GM21360 (cell line): ENCODE data around the gene TJP3.

Source experiments
- ATAC-seq: cut with Tn5 transposase; IDR thresholded peaks from one replicate; pipeline ENCODE4 v1.9.1; 2021; ENCODE audit warnings: mild to moderate bottlenecking, moderate library complexity; ENCODE audit not compliant: unreplicated experiment

The TJP3 gene

DNA sequence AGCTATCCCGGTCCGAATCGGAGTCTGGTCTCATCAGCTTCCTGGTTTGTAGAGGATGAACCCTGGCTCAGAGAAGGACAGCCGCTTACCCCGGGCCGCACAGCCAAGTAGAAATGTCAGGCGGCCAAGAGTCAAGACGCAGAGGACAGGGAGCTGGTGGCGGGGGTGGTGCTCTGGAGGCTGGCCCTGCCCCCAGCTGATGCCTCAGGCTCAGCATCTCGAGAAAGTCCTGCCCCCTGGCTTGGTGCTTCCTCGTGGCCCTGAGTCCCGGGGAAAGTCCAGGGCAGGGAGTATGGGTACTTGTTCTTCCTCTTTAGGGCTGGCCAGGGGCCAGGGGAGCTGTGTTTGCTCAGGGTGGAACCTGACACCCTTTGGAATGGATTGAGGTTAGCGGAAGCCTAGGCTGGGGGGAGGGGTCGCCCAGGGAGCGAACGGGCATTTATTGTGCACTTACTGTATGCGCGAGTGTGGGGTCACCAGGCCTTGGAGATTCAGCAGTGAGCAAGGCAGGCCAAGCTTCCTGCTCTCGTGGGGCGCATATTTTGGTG, 2.2 kb downstream of the TJP3 start:
- no peak for ATAC-seq

DNA sequence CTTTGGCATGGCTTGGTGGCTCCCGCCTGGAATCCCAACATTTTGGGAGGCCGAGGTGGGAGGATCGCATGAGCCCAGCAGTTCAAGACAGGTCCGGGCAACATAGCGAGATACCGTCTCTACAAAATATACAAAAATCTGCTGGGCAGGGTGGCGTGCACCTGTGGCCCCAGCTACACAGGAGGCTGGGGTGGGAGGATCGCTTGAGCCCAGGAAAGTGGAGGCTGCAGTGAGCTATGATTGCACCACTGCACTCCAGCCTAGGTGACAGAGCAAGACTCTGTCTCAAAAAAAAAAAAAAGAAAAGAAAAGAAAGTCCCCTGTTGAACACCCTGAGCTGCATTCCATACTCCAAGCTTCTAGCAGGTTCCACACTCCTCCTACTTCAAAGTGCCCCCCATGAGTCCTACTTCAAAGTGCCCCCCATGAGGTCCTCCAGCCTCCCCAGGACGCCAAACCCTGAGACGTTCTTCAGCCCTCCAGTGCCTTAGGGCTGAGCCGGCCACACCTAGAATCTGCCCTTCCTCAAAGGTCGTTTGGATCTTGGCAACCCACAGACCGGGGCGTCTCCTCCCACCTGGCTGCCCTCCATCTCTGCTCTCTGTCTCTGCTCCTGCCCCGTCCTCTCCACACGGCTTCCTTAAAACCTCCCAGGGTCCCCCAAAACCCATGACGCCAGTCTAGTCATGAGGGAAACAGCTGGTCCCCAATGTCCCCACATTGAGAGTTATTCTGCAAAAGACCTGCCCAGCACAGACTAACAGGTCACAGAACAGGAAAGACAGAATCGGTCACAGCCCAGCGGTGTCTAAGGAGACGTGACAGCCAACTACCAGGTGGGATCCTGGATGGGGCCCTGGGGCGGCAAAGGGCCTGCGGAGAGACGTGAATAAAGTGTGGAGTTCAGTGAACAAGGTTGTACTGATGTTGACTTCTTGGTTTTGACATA, 4.8 kb downstream of the TJP3 start:
- no peak for ATAC-seq

DNA sequence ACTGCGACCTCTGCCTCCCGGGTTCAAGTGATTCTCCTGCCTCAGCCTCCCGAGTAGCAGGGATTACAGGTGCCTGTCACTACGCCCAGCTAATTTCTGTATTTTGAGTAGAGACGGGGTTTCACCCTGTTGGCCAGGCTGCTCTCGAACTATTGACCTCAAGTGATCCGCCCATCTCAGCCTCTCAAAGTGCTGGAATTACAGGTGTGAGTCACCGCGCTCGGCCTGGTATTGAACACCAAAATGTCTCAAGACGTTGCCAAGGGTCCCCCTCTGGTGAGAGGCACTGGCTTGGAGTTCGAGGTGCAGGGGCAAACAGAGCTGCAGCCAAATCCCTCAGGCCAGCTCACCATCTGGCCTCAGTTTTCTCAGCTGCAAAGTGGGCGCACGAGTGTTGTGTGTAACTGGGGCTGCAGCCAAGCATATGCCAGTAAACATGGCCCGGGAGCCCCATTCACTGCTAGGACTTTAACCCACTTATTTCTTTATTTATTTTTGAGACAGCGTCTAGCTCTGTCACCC, 8.0 kb downstream of the TJP3 start:
- ATAC-seq: no peak

DNA sequence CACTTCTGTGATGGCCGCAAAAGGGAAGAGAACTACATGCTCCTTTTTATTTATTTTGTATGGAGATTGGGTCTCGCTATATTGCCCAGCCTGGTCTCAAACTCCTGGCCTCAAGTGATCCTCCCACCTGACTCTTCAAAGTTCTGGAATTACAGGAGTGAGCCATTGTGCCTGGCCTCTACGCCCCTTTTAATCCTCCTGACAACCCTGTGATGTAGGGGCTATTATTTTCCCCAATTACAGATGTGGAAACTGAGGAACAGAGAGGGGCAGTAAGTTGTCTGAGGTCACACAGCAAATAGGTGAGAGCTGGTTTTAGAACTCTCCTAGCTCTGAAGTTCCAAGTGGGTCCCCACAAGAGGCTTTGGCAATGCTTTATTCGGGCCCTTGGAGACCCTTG, 11.7 kb downstream of the TJP3 start:
- no peak for ATAC-seq

DNA sequence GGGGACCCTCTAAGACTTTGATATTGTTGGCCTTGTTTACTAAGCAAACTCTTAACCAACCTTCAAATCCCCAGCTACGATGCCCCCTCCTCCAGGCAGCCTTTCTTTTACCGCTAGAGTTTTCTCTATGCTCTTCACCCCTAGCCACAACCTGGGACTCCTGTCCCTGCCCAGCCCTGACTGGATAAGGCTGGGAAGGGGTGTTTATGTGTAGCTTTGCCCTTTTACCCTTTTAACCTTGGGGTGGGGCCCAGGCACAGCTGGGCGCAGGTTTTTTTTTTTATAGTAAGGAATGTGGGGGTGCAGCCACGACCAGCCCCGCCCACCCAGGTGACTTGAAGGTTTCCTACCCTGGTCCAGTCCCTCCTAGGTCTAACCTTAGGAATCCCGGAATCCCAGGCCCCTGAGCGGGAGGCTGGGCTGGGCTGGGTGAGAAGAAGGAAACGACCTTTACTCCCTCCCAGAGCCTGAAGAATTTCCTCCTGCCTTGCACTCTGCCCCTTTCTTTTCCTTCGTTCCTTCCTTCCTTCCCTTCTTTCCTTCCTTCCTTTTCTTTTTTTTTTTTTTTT, 12.2 kb downstream of the TJP3 start:
- no peak for ATAC-seq

DNA sequence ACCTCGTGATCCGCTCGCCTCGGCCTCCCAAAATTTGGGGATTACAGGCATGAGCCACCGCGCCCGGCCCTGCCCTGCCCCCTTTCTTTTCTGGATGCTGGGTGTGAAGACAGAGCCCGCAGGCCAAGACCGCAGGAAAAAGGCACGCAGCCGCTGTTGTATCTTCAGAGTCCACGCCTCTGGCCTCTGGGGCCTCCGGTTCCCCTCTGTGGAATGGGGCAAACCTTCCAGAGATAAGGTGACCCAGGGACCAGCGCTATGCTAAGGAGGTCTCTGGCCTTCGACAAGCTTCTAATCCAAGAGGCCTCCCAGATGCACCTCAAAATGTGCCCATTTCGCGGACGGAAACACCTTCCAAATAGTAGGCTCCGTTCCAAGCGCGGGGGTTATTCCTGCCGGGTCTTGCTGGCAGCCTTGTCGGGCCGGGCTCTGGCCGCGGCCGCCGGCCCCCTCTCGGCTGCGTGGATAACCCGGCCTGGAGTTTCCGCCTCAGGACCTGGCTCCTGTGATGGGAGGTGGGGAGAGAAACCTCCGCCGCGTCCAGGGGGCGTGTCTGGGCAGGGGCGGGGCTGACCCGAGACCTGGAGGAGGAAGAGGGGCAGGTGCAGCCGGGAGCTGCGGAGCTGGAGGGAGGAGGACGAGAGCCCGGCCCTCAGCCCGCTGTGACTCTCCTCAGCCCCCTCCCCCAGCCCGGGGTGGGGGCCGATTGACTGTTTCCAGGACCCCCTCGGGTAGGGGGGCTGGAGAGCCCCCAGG, 13.1 kb downstream of the TJP3 start:
- ATAC-seq: no peak

DNA sequence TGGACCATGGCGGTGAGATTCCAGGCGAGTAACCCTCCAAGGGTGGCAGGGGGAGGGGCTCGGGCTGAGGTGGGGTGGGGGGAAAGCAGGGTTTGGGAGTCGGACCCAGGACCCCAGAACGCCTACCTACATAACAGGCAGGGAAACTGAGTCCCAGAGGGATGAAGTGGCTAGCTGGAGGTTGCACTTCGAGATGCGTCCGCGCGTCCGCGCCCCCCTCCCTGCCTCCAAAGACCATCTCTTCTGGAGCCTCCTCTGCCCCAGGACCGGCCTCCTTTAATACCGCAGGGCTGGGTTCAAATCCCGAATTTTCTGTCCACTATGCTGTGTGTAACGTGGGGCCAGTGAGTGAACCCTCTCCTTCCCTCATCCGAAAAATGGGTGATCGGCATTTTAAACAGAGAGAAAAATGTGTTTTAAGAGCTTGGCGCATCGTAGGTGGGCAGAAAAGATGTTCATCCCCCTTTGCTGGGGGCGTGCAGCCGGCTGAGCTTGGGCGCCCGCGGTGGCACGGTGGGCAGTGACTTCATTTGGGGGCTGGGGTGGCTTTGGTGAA, 13.8 kb downstream of the TJP3 start:
- no peak for ATAC-seq

DNA sequence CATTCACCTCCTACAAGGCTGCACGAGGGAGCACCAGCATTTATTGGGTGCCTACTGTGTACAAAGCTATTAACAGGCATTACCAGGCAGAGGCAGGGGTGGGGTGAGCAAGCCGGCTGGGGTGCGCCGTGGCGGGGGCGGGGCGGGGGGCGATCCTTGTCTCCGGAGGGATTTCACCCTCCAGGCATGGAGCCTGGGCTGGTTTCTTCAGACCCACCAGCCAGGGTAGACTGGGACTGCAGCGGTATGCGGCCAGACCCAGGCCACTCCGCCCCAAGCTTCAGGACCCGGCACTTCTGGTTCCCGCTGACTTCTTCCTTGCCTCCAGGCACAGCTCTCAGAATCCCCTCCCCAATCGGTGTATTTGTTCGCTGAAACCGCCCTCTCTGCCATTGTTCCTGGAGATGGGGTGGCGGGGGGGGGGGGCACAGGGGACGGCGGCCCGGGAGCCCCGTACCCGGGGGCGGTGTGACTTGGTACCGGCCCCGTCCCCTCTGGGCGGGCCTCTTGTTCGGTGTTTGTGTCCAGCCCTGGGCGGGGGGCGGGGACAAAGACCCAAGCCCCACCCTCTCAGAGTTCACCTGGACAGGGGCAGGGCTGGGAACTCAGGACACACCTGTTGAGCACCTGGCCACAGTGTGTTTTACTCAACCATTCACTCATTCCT, 14.4 kb downstream of the TJP3 start:
- no peak for ATAC-seq

DNA sequence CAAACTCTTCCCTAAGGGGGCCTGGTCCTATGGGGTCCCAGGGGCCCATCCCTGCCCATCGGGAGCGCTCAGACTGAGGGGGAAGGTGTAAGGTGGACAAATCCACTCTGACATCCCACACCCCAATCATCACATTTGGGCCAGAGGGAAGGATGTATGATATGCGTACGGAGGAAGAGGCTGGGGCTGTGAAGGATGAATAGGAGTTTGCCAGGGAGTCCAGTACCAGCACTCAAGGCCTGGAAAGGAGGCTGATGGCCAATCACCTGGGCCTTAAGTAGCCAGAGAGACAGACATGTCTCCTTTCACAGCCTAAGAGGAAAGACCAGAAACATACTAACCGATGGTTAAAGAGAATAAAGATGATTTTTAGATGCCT, 14.9 kb downstream of the TJP3 start:
- no peak for ATAC-seq

DNA sequence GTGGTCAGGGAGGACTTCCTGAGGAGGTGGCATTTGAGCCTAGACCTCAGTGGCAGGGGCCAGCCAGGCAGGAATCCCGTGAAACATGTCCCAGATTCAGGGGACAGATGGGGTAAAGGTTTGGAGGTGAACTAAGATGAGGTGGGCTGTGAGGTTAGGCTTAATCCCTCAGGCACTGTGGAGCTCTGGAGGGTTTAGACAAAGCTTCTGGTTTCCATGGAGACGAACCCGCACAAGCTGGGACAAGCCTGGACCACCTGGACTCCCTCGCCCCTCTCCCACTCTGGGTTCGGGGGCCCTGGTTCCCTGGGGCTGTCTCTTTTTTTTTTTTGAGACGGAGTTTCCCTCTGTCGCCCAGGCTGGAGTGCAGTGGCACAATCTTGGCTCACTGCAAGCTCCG, 15.7 kb downstream of the TJP3 start:
- ATAC-seq: no peak

DNA sequence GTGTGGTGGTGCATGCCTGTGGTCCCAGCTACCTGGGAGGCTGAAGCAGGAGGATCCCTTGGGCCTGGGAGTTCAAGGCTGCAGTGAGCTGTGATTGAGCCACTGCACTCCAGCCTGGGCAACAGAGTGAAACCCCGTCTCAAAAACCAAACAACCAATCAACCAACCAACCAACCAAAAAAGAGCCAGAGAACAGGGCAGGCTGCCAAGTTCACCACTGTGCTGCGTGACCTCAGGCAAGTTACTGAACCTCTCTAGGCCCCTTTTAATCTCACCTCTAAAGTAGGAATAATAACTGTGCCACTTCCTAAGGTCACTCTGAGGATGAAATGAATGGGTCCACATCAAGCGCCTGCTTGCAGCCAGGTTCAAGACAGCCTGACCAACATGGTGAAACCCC, 16.9 kb downstream of the TJP3 start:
- ATAC-seq: no peak

DNA sequence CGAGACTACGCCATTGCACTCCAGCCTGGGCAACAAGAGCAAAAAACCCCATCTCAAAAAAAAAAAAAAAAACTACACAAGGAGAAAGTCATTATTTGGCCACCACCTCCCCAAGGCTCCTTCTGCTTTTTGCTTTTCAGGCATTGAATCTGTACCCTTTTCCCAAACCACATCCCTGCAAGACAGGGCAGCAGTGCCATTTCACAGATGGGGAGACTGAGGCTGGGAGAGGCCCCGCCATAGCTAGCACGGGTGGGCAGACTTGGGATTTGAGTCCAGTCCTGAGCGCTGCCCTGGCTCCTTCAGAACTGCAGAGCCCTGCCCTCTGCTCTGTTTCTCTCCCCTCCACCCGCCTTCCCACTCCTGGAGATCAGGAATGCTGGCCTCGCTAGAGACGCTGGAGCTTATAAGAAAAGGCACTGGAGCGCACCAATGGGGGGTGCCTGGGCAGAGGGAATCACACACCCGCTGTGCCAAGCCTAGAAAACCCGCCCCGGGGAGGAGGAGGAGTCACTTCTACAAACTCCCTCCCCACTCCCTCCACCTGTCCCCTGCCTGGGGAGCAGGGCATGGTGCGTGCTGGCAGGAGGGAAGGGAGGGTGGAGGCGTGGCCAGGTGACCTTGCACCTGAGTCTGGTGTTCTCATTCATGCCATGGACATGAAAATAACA, 17.6 kb downstream of the TJP3 start:
- no peak for ATAC-seq

DNA sequence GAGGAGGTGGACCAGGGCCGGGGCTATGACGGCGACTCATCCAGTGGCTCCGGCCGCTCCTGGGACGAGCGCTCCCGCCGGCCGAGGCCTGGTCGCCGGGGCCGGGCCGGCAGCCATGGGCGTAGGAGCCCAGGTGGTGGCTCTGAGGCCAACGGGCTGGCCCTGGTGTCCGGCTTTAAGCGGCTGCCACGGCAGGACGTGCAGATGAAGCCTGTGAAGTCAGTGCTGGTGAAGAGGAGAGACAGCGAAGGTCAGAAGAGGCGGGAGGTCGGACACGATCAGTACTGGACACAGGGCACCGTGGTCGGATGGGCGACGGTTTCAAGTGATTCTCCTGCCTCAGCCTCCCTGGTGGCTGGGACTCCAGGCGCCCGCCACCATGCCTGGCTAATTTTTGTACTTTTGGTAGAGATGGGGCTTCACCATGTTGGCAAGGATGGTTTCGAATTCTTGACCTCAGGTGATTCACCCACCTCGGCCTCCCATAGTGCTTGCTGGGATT, 22.3 kb downstream of the TJP3 start:
- ATAC-seq: no peak

DNA sequence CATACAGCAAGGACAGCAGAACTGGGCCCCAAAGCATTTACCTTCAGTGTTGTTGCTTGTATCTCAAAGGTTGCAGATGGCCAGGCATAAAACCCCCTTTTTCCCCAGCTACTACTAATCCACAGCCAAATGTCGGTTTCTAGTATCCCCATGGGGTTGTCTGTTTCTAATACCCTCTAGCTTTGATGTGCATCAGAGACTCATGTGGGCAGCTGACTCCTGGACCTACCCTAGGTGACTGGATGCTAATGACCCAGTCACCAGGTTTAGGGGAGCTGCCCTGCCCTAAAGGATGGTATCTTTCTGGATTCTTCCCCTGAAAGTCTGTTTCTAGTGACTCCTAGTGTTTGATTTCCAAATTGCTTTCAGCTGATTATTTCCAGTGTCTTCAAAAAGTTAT, 23.9 kb downstream of the TJP3 start:
- no peak for ATAC-seq

DNA sequence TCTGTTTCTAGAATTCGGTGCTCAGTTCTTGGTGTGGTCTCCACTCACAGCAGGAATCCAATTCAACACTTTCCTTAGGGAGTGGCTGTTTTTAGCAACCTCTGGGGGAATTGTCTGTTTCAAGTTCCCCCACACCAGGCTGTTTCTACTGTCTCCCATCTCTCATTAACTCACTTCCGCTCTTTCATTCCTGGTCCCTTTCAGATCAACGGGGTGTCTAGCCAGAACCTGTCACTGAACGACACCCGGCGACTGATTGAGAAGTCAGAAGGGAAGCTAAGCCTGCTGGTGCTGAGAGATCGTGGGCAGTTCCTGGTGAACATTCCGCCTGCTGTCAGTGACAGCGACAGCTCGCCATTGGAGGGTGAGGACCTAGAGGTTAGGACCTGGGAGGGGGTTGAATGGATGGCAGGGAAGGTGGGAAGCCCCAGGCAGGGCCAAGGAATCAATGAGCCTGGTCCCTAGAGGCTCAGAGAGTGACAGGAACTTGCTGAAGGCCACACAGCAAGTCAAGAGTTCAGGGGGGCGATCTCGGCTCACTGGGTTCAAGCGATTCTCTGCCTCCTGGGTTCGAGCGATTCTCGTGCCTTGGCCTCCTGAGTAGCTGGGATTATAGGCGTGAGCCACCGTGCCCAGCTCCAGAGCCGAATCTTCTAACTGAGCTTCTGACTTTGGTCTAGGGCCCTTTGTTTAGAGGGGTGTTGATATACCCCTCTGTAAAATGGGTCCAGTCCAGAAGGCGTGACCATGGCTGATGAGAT, 25.5 kb downstream of the TJP3 start:
- no peak for ATAC-seq

DNA sequence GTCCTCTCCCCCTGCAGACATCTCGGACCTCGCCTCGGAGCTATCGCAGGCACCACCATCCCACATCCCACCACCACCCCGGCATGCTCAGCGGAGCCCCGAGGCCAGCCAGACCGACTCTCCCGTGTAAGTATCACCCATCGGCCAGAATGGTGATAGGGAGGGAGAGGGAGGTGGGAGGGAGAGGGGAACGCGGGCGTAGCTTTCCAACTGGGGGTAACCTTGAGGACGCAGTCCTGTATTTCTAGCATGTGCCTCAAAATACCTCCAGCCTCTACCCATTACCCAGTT, 26.1 kb downstream of the TJP3 start:
- no peak for ATAC-seq

DNA sequence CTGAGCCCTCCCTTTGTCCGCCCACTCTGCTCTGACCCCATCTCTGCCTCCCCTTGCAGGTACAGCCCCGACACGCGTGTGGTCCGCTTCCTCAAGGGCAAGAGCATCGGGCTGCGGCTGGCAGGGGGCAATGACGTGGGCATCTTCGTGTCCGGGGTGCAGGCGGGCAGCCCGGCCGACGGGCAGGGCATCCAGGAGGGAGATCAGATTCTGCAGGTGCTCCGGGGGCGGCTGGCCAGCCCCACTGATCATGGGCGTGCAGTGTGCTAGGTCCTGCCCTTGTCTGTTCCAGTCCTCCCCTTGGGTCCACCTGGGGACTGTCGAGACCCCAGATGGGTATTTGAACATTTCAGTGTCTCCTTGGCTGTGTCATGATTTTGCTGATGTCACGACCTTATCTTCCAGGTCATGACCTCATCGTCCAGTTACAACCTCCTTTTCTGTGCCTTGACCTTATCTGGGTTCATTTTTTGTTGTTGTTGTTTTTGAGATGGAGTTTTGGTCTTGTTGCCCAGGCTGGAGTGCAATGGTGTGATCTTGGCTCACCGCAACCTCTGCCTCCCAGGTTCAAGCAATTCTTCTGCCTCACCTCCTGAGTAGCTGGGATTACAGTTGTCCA, 28.0 kb downstream of the TJP3 start:
- no peak for ATAC-seq

DNA sequence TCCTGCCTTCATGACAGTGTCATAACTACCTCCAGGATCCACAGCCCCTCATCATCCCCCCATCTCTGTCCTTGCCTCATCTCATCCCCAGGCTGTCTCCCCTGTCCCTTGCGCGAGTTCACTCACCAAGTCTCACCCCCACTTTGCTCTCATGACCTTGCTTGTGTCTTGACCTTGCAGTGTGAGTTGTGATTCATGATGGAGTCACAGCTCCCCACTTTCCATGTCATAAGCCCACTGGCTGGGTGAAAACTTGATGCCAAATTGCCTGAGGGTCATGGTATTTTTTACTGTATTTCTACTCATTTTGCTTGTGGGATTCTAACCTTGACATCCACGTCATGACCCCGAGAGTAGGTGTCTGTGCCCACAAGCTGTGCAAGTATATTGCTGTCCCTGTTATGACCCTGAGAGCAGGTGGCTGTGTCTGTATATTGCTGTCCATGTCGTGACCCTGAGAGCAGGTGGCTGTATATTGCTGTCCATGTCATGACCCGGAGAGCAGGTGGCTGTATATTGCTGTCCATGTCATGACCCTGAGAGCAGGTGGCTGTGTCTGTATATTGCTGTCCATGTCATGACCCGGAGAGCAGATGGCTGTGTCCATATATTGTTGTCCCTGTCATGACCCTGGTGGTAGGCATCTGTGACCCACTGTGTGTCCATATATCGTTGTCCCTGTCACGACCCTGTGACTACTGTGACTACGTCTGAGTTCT, 29.5 kb downstream of the TJP3 start:
- no peak for ATAC-seq
